Measurements from ENCODE around the gene SPECC1.
"Not testable (repeated sequence)": the region's sequence is repeated elsewhere in the genome, so short reads cannot be mapped to it uniquely, and the experiment has no call there.

SPECC1 gene

GRCh38 chr17:20092973-20093626 is 83.9 kb downstream of the SPECC1 start:
- no peak for DNase-seq (ENCODE audit: low read depth in 2 of 2)

- DNase-seq (ENCODE audit: low read depth in 2 of 2): no peak
These were observed 85.6 kb downstream of the SPECC1 start for GRCh38 chr17:20094777-20095176.

GRCh38 chr17:20095336-20096080 is 86.3 kb downstream of the SPECC1 start:
- DNase-seq (ENCODE audit: low read depth in 2 of 2): no peak

GRCh38 chr17:20096430-20096829 is 87.3 kb downstream of the SPECC1 start:
- no peak for DNase-seq (ENCODE audit: low read depth in 2 of 2)

GRCh38 chr17:20097330-20097729 is 88.2 kb downstream of the SPECC1 start:
- no peak for DNase-seq (ENCODE audit: low read depth in 2 of 2)

GRCh38 chr17:20098314-20098713 is 89.2 kb downstream of the SPECC1 start:
- DNase-seq (ENCODE audit: low read depth in 2 of 2): no peak

- not testable (repeated sequence) for DNase-seq (ENCODE audit: low read depth in 2 of 2)
These were observed 91.6 kb downstream of the SPECC1 start for GRCh38 chr17:20100806-20101205.

- DNase-seq (ENCODE audit: low read depth in 2 of 2): no peak
These were observed 94.6 kb downstream of the SPECC1 start for GRCh38 chr17:20103454-20104446.

- DNase-seq (ENCODE audit: low read depth in 2 of 2): no peak
These were observed 96.6 kb downstream of the SPECC1 start for GRCh38 chr17:20105539-20106280.

GRCh38 chr17:20106446-20106845 is 97.3 kb downstream of the SPECC1 start:
- not testable (repeated sequence) for DNase-seq (ENCODE audit: low read depth in 2 of 2)

- DNase-seq (ENCODE audit: low read depth in 2 of 2): no peak
These were observed 99.9 kb downstream of the SPECC1 start for GRCh38 chr17:20109076-20109475.

GRCh38 chr17:20111538-20111937 is 102.4 kb downstream of the SPECC1 start:
- no peak for DNase-seq (ENCODE audit: low read depth in 2 of 2)

- DNase-seq (ENCODE audit: low read depth in 2 of 2): no peak
These were observed 105.3 kb downstream of the SPECC1 start for GRCh38 chr17:20114466-20114865.

GRCh38 chr17:20116683-20117309 is 107.6 kb downstream of the SPECC1 start:
- DNase-seq (ENCODE audit: low read depth in 2 of 2): peak; percentile 28 to 50

GRCh38 chr17:20118280-20118679 is 109.1 kb downstream of the SPECC1 start:
- no peak for DNase-seq (ENCODE audit: low read depth in 2 of 2)

- DNase-seq (ENCODE audit: low read depth in 2 of 2): no peak
These were observed 111.7 kb downstream of the SPECC1 start for GRCh38 chr17:20120836-20121235.

- peak; percentile 50 to 53 for DNase-seq (ENCODE audit: low read depth in 2 of 2)
These were observed 112.4 kb downstream of the SPECC1 start for GRCh38 chr17:20121359-20122253.

GRCh38 chr17:20122254-20122879 is 113.2 kb downstream of the SPECC1 start:
- DNase-seq (ENCODE audit: low read depth in 2 of 2): no peak

GRCh38 chr17:20123209-20123608 is 114.0 kb downstream of the SPECC1 start:
- DNase-seq (ENCODE audit: low read depth in 2 of 2): no peak

Data from stimulated activated CD4-positive, alpha-beta T cell treated with anti-CD3 and anti-CD28 coated beads, Interleukin-4, amount 100 ng/mL, for 48 hours (primary cell).